HepG2 (cell line): Measurements from ENCODE around the gene PCYT2. TPM values are rescaled to one million over a fixed set of nuclear protein-coding genes. Genes with fewer than 3 reads are reported as not detected.
A peak's percentile ranks its signal among the peaks of the same experiment; 100 is the strongest.

Source experiments
- ATF7 ChIP-seq, 2 experiments: fragments of 450-650 bp in 1 of 2; sonication (generic) in 1 of 2; formaldehyde crosslinking in 1 of 2; IDR thresholded peaks; 2 replicates each; pipeline versions ENCODE4 v1.4.0 to v1.6.1; 2016 to 2020; ENCODE audit warnings: antibody characterized with exemption in 1 of 2, mild to moderate bottlenecking in 1 of 2, missing genetic modification reagents in 1 of 2
- ETV5 ChIP-seq: IDR thresholded peaks from 2 replicates; pipeline ENCODE4 v1.6.1; 2018; ENCODE audit warnings: missing biosample characterization, missing genetic modification reagents, inconsistent platforms, borderline replicate concordance
- MXI1 ChIP-seq: IDR thresholded peaks from 3 replicates; pipeline ENCODE4 v1.6.1; 2012; ENCODE audit warnings: low read depth, low read length, inconsistent platforms, borderline replicate concordance
- NONO ChIP-seq, 2 experiments: fragments of 450-650 bp in 1 of 2; sonication (generic) in 1 of 2; formaldehyde crosslinking in 1 of 2; IDR thresholded peaks in 1 of 2; conservative IDR thresholded peaks in 1 of 2; 2 replicates each; pipeline versions ENCODE4 v1.6.1 to v1.8.0; 2017 to 2022; ENCODE audit warnings: mild to moderate bottlenecking in 1 of 2, missing genetic modification reagents in 1 of 2, moderate library complexity in 1 of 2
- PPARG ChIP-seq: conservative IDR thresholded peaks from 2 replicates; pipeline ENCODE4 v1.6.1; 2016; ENCODE audit warnings: missing biosample characterization, missing genetic modification reagents
- RNF2 ChIP-seq: fragments of 450-650 bp; conservative IDR thresholded peaks from 2 replicates; pipeline ENCODE4 v1.6.1; 2016; ENCODE audit warnings: low read depth
- SMARCC2 ChIP-seq: fragments of 450-650 bp; IDR thresholded peaks from 2 replicates; pipeline ENCODE4 v1.6.1; 2017; ENCODE audit warnings: antibody characterized with exemption, mild to moderate bottlenecking
- SRF ChIP-seq: IDR thresholded peaks from 2 replicates; pipeline ENCODE4 v1.6.1; 2011; ENCODE audit warnings: mild to moderate bottlenecking, low read depth, low read length, moderate library complexity
- TMF1 ChIP-seq: sonication (generic); formaldehyde crosslinking; IDR thresholded peaks from 2 replicates; pipeline ENCODE4 v1.8.1; 2022; ENCODE audit warnings: low read depth, missing genetic modification reagents
- ZBTB8A ChIP-seq: sonication (generic); formaldehyde crosslinking; IDR thresholded peaks from 2 replicates; pipeline ENCODE4 v1.4.0; 2020; ENCODE audit warnings: mild to moderate bottlenecking, low read depth, missing genetic modification reagents, borderline replicate concordance
- ZFX ChIP-seq: sonication (generic); formaldehyde crosslinking; IDR thresholded peaks from 2 replicates; pipeline ENCODE4 v1.4.0; 2020; ENCODE audit warnings: mild to moderate bottlenecking, low read depth, missing genetic modification reagents, moderate library complexity
- ZKSCAN1 ChIP-seq: fragments of 150-350 bp; IDR thresholded peaks from 2 replicates; pipeline ENCODE4 v1.6.1; 2014; ENCODE audit warnings: low read length
- ZMYM2 ChIP-seq: sonication (generic); formaldehyde crosslinking; IDR thresholded peaks from 2 replicates; pipeline ENCODE4 v1.8.0; 2022; ENCODE audit warnings: mild to moderate bottlenecking, missing genetic modification reagents
- ZNF451 ChIP-seq: sonication (generic); formaldehyde crosslinking; IDR thresholded peaks from 2 replicates; pipeline ENCODE4 v1.5.0; 2020; ENCODE audit warnings: mild to moderate bottlenecking, missing genetic modification reagents
- ZNF770 ChIP-seq: sonication (generic); formaldehyde crosslinking; IDR thresholded peaks from 2 replicates; pipeline ENCODE4 v1.5.0; 2020; ENCODE audit warnings: mild to moderate bottlenecking, missing genetic modification reagents
- ZUFSP ChIP-seq: sonication (generic); formaldehyde crosslinking; IDR thresholded peaks from 2 replicates; pipeline ENCODE4 v1.9.0; 2021; ENCODE audit warnings: missing genetic modification reagents, mild to moderate bottlenecking, borderline replicate concordance
- polyA plus RNA-seq, 8 experiments: library from polyadenylated mRNA; depleted of rRNA in 3 of 8; stranded (reverse) in 7 of 8; unstranded in 1 of 8; fragments of >200 nt; fragmentation: Illumina TruSeq in 4 of 8; extraction: Trizol in 4 of 8; gene quantifications; 2 replicates each; pipeline versions ENCODE4 v1.2.1 to v1.2.3, GENCODE V29; 2011 to 2016; ENCODE audit warnings: low read depth in 4 of 8, missing spikeins in 1 of 8, mixed read lengths in 1 of 8; ENCODE audit not compliant: insufficient read depth in 1 of 8
- total RNA-seq, 5 experiments: library from RNA; depleted of rRNA; stranded (reverse); fragments of >200 nt; fragmentation: Illumina TruSeq; extraction: Trizol; gene quantifications; 2 replicates each; pipeline ENCODE4 v1.2.3, GENCODE V29; 2016; ENCODE audit warnings: low read depth in 1 of 5
- TF ChIP-seq, protein P1 (sequence below): IDR thresholded peaks from 2 replicates; pipeline ENCODE4 v1.6.1; 2016; ENCODE audit warnings: low read depth, missing genetic modification reagents, missing compliant biosample characterization
- TF ChIP-seq, protein P2 (sequence below): sonication (generic); formaldehyde crosslinking; IDR thresholded peaks from 2 replicates; pipeline ENCODE4 v1.5.0; 2020; ENCODE audit warnings: missing genetic modification reagents, mild to moderate bottlenecking, borderline replicate concordance
- TF ChIP-seq, protein P3 (sequence below): sonication (generic); formaldehyde crosslinking; IDR thresholded peaks from 2 replicates; pipeline ENCODE4 v1.8.1; 2023; ENCODE audit warnings: mild to moderate bottlenecking, missing genetic modification reagents, borderline replicate concordance

The PCYT2 gene
- total and polyA plus RNA-seq, 2 of the 13 experiments (the other 11 are each of a cell fraction or from before 2014, with no cell fraction given) = 147 to 297 TPM

DNA sequence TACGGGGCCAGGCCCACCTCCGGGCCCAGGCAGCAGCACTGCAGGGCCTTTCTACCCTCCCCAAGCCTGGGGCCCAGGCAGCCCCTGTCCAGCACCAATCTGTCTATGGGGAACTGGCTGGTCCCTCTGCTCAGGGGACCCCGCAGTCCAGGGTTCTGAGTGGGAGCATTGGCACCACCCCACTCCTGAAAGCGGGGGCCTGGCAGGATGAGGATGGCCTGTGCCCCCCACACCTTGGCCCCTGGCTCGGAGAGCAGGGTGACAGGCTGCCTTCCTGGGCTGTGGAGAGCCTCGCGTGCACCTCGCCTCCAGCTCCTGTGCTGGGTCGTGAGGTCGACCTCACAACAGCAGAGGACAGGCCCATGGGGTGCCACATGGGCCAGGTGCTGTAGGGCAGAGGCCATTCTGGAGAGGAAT, 7.8 kb downstream of the PCYT2 start (continued):
- TF ChIP-seq, protein P1, sequence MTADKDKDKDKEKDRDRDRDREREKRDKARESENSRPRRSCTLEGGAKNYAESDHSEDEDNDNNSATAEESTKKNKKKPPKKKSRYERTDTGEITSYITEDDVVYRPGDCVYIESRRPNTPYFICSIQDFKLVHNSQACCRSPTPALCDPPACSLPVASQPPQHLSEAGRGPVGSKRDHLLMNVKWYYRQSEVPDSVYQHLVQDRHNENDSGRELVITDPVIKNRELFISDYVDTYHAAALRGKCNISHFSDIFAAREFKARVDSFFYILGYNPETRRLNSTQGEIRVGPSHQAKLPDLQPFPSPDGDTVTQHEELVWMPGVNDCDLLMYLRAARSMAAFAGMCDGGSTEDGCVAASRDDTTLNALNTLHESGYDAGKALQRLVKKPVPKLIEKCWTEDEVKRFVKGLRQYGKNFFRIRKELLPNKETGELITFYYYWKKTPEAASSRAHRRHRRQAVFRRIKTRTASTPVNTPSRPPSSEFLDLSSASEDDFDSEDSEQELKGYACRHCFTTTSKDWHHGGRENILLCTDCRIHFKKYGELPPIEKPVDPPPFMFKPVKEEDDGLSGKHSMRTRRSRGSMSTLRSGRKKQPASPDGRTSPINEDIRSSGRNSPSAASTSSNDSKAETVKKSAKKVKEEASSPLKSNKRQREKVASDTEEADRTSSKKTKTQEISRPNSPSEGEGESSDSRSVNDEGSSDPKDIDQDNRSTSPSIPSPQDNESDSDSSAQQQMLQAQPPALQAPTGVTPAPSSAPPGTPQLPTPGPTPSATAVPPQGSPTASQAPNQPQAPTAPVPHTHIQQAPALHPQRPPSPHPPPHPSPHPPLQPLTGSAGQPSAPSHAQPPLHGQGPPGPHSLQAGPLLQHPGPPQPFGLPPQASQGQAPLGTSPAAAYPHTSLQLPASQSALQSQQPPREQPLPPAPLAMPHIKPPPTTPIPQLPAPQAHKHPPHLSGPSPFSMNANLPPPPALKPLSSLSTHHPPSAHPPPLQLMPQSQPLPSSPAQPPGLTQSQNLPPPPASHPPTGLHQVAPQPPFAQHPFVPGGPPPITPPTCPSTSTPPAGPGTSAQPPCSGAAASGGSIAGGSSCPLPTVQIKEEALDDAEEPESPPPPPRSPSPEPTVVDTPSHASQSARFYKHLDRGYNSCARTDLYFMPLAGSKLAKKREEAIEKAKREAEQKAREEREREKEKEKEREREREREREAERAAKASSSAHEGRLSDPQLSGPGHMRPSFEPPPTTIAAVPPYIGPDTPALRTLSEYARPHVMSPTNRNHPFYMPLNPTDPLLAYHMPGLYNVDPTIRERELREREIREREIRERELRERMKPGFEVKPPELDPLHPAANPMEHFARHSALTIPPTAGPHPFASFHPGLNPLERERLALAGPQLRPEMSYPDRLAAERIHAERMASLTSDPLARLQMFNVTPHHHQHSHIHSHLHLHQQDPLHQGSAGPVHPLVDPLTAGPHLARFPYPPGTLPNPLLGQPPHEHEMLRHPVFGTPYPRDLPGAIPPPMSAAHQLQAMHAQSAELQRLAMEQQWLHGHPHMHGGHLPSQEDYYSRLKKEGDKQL = no peak
- peak; percentile 16 for TF ChIP-seq ZFX (CRISPR knock-in tag)
- peak; percentile 59; the same call in 1 of the 2 replicates for TF ChIP-seq ZNF770 (CRISPR knock-in tag)
- TF ChIP-seq ZMYM2 (CRISPR knock-in tag) = no peak
- TF ChIP-seq, protein P2, sequence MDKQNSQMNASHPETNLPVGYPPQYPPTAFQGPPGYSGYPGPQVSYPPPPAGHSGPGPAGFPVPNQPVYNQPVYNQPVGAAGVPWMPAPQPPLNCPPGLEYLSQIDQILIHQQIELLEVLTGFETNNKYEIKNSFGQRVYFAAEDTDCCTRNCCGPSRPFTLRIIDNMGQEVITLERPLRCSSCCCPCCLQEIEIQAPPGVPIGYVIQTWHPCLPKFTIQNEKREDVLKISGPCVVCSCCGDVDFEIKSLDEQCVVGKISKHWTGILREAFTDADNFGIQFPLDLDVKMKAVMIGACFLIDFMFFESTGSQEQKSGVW = no peak
- TF ChIP-seq PPARG (CRISPR knock-in tag) = no peak
- TF ChIP-seq TMF1 (CRISPR knock-in tag) = 0 out of 2 replicates have a peak, but pooled peaks have one; percentile 11
- TF ChIP-seq NONO (IDR thresholded peaks at IDR 0.05) = no peak
- no peak; the same call in 1 of the 2 replicates for TF ChIP-seq NONO (CRISPR knock-in tag; conservative IDR thresholded peaks at IDR 0.05)
- TF ChIP-seq ZNF451 = 0 out of 2 replicates have a peak, but pooled peaks have one; percentile 16
- no peak for TF ChIP-seq SRF
- TF ChIP-seq MXI1 = no peak
- TF ChIP-seq ZKSCAN1 = no peak
- no peak for TF ChIP-seq ATF7 (IDR thresholded peaks at IDR 0.05)
- 0 out of 2 replicates have a peak, but pooled peaks have one; percentile 6 for TF ChIP-seq ATF7 (CRISPR knock-in tag; IDR thresholded peaks at IDR 0.05)
- no peak for TF ChIP-seq ETV5 (CRISPR knock-in tag)
- no peak for TF ChIP-seq SMARCC2
- TF ChIP-seq ZUFSP (CRISPR knock-in tag) = no peak
- no peak for TF ChIP-seq RNF2
- TF ChIP-seq ZBTB8A (CRISPR knock-in tag) = no peak
- TF ChIP-seq, protein P3, sequence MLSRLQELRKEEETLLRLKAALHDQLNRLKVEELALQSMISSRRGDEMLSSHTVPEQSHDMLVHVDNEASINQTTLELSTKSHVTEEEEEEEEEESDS (CRISPR knock-in tag) = no peak
